ENCODE measurements around the gene DPP3. TPM values are rescaled to one million over a fixed set of nuclear protein-coding genes. Genes with fewer than 3 reads are reported as not detected.

DPP3 gene
- polyA plus RNA-seq, 3 donors: 22.4 to 37.0 (median 26.7) TPM

- no peaks in the 10 kb centered on the region for H3K9me3 Mint-ChIP-seq
- peaks cover 19 to 27% of the 10 kb centered on the region in 2 donors for H3K4me1 ChIP-seq (ENCODE audit: control insufficient read depth in 1 of 2, insufficient read depth in 2 of 2, low read length in 2 of 2)
- no peaks in the 10 kb centered on the region for H3K79me2 ChIP-seq (ENCODE audit: insufficient read depth, low read length)
- H3K27ac Mint-ChIP-seq: no peak overlapping the region
- intact Hi-C loops (cut with micrococcal nuclease): no loop called here
- no peak overlapping the region for H3K27ac ChIP-seq (ENCODE audit: low read depth in 1 of 2, low read length in 2 of 2)
- no peak for TF ChIP-seq CTCF (IDR thresholded peaks at IDR 0.05)
- H3K27me3 Mint-ChIP-seq (ENCODE audit: low read depth in 3 of 3): peaks cover 0 to 3% (median 2%) of the 10 kb centered on the region in 3 donors
- no peak overlapping the region for H3K4me3 ChIP-seq (replicated peaks in 1 of 3; ENCODE audit: low read depth in 2 of 3, low read length in 3 of 3)
- H4K20me1 ChIP-seq (ENCODE audit: insufficient read depth, low read length): peaks cover 22% of the 10 kb centered on the region
- peaks cover 37 to 50% of the 10 kb centered on the region in 2 donors for H3K36me3 Mint-ChIP-seq
- peaks cover 9 to 43% of the 10 kb centered on the region in 2 donors for H3K36me3 ChIP-seq (replicated peaks in 1 of 2; ENCODE audit: control insufficient read depth in 1 of 2, insufficient read depth in 2 of 2, low read length in 2 of 2)
- peaks cover 29% of the 10 kb centered on the region for H3K4me1 Mint-ChIP-seq
- H3K9me3 ChIP-seq (replicated peaks in 1 of 2; ENCODE audit: control insufficient read depth in 1 of 2, insufficient read depth in 1 of 2, low read length in 2 of 2): no peaks in the 10 kb centered on the region
- no peak overlapping the region for H3K4me3 Mint-ChIP-seq
- DNase-seq: no peak
- H3K27me3 ChIP-seq (ENCODE audit: control insufficient read depth in 2 of 2, insufficient read depth in 2 of 2, low read length in 2 of 2): no peaks in the 10 kb centered on the region
- no peak overlapping the region for H2AFZ ChIP-seq (ENCODE audit: insufficient read depth, low read depth, low read length, poor library complexity, severe bottlenecking)
- no CpG with 5 or more reads among the region's 1 CpG for WGBS (ENCODE audit: insufficient coverage)
- H3K9ac ChIP-seq (ENCODE audit: insufficient read depth, low read length, poor library complexity, severe bottlenecking): no peak overlapping the region
- no peak overlapping the region for H3K4me2 ChIP-seq (replicated peaks; ENCODE audit: extremely low read depth, low read length, poor library complexity, severe bottlenecking)
Measured at GRCh38 chr11:66469441-66469840, 10.8 kb upstream of the DPP3 start.

GRCh38 chr11:66470015-66470414 is 10.2 kb upstream of the DPP3 start:
- H3K36me3 Mint-ChIP-seq: peaks cover 38 to 54% of the 10 kb centered on the region in 2 donors
- peaks cover 29% of the 10 kb centered on the region for H3K4me1 Mint-ChIP-seq
- Histone ChIP-seq H4K20me1 (ENCODE audit: insufficient read depth, low read length) (peaks cover 22% of the 10 kb centered on the region), H3K27me3 (ENCODE audit: control insufficient read depth in 2 of 2, insufficient read depth in 2 of 2, low read length in 2 of 2) (no peaks in the 10 kb centered on the region), H3K4me1 (ENCODE audit: control insufficient read depth in 1 of 2, insufficient read depth in 2 of 2, low read length in 2 of 2) (peaks cover 19 to 27% of the 10 kb centered on the region in 2 donors), H3K4me3 (replicated peaks in 1 of 3; ENCODE audit: low read depth in 2 of 3, low read length in 3 of 3) (no peak overlapping the region), H3K36me3 (replicated peaks in 1 of 2; ENCODE audit: control insufficient read depth in 1 of 2, insufficient read depth in 2 of 2, low read length in 2 of 2) (peaks cover 9 to 46% of the 10 kb centered on the region in 2 donors), H3K9me3 (replicated peaks in 1 of 2; ENCODE audit: control insufficient read depth in 1 of 2, insufficient read depth in 1 of 2, low read length in 2 of 2) (no peaks in the 10 kb centered on the region), H3K27ac (ENCODE audit: low read depth in 1 of 2, low read length in 2 of 2) (no peak overlapping the region), H2AFZ (ENCODE audit: insufficient read depth, low read depth, low read length, poor library complexity, severe bottlenecking) (no peak overlapping the region), H3K9ac (ENCODE audit: insufficient read depth, low read length, poor library complexity, severe bottlenecking) (no peak overlapping the region), H3K4me2 (replicated peaks; ENCODE audit: extremely low read depth, low read length, poor library complexity, severe bottlenecking) (no peak overlapping the region), H3K79me2 (ENCODE audit: insufficient read depth, low read length) (no peaks in the 10 kb centered on the region)
- no peak for TF ChIP-seq CTCF (IDR thresholded peaks at IDR 0.05)
- 96% methylated on average over 3 of the region's 3 CpGs for WGBS (ENCODE audit: insufficient coverage)
- intact Hi-C loops (cut with micrococcal nuclease): no loop called here
- H3K27ac Mint-ChIP-seq: peak overlapping the region in 2 of 7 donors; percentile 59 to 88
- H3K27me3 Mint-ChIP-seq (ENCODE audit: low read depth in 3 of 3): peaks cover 1 to 3% (median 2%) of the 10 kb centered on the region in 3 donors
- no peak overlapping the region for H3K4me3 Mint-ChIP-seq
- DNase-seq: no peak
- H3K9me3 Mint-ChIP-seq: no peaks in the 10 kb centered on the region

All from CD14-positive monocyte (primary cell).